GM21526 (cell line): ENCODE data around the gene CPNE6.
A peak's percentile ranks its signal among the peaks of the same experiment; 100 is the strongest.

Experiments used
- ATAC-seq: cut with Tn5 transposase; IDR thresholded peaks from one replicate; pipeline ENCODE4 v1.9.1; 2021; ENCODE audit warnings: moderate library complexity; ENCODE audit not compliant: unreplicated experiment, low FRiP score

CPNE6 gene

DNA sequence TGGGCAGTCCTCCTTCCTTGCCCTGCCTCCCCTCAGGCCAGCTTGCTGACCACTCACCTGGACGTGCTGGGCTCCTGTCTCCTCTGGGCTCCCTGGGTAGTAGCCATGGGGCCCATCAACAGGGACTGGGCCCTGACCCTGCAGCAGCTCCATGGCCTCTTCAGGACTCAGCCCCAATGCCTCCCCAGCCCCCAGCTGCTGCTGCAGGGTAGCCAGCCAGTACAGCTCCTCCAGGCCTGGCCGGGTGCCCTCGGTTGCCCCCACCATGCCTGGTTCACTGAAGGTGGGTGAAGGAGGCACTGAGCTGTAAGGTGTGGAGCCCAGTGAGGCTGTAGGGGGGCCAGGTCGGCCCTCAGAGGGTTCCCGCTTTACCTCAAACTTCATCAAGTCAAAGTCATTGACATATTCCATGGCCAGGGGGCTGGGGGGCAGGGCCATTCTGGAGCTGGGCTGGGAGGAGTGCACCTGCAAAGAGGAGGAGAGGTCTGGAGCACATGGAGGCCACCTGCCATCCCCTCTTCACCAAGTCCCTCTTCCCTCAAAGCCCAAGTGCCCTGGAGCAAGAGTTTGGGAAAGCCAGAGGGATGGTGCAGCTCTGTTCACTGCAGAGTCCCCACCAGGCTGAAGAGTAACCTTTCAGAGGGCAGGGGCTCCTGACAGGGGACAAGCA is 11.2 kb downstream of the CPNE6 start:
- ATAC-seq: no peak

DNA sequence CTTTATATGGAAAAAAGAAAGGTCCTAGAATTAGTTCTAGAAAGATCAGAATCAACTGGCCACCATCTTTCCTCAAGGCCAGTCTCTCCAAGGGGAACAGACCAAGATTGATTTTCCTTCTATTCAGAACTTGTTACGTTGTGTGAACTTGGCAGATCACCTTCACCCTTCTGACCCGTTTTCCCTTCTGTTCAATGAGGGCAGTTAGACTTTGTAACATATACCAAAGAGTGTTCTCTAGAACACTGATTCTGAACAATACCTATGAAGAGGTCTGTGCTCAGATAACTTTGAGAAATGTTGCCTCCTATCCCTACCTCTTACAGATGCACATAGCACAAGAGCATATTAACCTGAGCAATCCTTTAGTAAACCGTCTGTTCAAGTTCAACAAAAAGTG is 12.1 kb downstream of the CPNE6 start:
- no peak for ATAC-seq

DNA sequence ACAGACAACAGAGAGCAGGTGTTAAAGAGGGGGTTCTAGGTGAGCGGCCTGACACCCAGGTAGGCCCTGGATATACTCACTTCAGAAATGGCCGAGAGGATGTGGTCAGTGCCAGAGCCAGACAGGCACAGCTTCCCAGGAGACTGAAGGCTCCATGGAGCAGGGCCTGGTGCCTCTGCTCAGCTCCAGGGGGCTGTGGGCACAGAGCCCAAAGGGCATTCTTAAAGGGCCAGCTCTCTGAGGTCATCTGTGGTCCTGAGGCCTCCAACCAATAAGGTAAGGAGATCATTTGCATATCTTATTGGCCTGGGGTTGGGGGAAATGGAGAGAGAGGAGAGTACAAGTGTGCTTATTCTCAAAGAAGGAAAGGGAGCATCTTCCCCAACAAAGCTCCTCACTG is 13.1 kb downstream of the CPNE6 start:
- ATAC-seq: no peak

DNA sequence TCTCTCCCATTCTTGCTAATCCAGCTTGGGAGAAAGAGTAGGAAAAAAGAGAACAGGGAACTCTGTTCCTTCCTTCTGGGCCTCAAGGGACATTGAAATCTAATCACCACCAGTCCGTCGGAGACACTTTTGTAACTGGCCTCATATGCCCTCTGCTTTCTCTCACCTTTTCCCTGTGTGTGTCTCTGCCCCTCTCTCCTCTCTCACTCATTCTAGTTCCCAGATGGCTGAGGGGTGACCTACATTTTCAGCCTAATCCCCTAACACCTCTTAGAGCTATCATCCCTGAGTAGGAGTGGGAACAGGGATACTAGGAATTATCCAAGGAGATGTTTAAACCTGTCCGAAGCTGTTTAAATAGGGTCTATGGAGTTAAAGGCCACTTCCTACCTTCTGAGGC is 13.9 kb downstream of the CPNE6 start:
- ATAC-seq: no peak

DNA sequence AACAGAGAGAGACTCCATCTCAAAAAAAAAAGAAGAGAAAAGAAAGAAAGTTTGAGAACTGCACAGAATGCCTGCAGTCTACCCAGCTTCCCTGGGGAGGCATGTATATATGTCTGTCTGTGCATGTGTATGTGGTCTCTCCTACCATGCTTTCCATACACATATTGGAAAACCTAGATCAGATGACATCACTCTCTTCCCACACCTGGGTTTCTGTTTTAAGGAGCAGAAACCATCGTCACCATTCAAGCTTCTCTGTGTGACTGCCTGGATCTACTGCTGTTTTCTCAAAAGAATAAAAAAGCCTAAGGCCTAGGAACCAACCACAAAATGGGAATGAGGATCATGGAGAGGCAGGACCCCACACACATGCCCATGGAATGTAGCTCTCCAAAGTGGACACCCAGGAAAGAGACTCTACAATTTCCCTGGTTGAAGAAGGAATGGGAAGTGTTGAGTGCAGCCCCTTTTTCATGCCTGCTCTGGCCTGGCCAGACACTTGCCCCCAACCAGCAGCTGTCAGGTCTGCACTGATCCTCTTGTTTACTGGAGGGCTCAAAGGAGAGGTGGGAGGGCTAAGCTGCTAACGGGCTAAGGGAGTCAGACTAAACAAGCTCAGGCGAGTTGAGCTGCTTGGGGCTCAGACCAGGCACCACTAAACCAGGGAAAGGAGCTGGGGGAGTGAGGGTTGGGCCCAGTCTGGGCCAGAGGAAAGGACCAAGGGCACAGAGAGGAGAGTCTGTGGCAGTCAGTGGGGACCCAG is 15.0 kb downstream of the CPNE6 start:
- ATAC-seq: no peak

DNA sequence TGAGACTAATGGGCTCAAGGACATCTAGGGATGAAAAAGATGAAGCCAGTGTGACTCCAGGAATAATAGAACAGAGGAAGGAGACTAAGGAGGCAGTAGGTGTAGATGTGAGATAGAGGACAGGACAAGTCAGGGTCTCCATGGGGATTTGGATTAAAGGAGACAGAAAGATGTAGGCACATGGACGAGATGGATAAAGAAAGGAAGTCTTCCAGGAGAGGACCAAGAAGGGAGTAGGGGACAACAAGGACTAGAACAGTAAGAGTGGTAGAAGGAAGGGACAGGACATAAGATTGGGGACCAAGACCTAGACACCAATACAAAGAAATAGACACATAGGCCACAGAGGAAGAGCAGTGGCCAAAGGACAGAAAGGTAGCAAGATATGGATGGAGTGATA is 15.6 kb downstream of the CPNE6 start:
- no peak for ATAC-seq

DNA sequence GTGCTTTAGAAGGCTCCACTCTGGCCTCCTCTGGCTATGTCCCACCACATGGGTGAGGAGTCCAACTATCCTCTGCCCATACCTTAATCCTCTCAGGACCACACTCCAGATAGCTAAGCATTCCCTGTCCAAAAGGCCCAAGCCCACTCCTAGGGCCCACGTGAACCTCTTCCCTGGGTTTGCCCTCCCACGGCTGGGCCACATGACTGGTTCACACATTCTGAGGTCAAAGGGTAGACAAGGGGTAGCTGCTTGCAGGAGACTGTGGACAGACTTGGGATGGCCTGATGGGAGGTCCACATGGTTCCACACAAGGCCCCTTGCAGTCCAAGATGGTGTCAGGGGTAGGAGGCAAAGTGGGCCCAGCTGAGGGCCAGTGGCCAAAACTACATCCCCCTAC is 16.7 kb downstream of the CPNE6 start:
- no peak for ATAC-seq

GRCh38 chr14:24089890-24090289 is 18.5 kb downstream of the CPNE6 start:
- no peak for ATAC-seq

DNA sequence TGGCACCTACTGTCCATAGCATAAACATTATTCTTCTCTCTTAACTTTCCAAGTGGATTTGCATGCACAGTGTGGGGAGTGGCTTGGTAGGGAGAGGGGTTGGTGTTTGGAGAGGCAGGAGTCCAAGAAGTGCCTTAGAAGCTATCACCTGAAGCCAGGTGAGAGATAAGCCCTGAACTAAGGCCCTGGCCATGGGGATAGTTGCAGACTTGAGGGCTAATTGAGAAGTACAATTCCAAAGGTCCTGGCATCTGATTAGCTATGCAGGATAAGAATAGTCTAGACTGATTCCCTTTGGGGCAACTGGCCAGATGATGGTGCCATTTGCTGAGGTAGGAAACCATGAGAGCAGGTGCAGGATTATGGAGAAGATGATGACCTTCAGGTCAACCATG is 20.7 kb downstream of the CPNE6 start:
- ATAC-seq: no peak

GRCh38 chr14:24092505-24093206 is 21.3 kb downstream of the CPNE6 start:
- no peak for ATAC-seq

DNA sequence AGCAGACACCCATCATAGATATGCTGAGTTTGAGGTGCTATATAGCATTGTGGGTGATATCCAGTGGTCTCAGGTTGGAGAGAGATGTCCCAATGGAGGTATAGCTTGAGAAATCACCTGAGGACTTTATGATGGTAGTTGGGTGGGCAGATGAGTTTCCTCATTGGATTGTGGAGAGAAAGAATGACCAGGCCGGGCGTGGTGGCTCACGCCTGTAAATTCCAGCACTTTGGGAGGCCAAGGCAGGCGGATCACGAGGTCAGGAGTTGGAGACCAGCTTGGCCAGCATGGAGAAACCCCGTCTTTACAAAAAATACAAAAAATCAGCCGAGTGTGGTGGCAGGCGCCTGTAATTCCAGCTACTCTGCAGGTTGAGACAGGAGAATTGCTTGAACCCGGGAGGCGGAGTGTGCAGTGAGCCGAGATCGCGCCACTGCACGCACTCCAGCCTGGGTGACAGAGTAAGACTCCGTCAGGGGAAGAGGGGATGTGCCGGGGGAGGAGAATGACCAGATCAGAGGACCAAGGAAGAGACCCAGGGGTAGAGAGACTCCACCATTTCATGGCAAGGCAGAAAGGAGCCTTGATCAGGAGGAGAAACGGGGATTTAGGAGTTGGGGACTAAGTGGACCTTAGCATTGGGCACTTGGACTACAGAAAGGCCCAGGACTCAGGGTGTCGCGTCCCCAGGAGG is 22.0 kb downstream of the CPNE6 start:
- ATAC-seq: no peak

- peak; percentile 44 for ATAC-seq
Measured at GRCh38 chr14:24093901-24094840, 22.8 kb downstream of the CPNE6 start, which contains the start of gene PCK2. Gene PCK2 (plus strand): TSS chr14:24094311. CDS start chr14:24094406, 95 bp downstream.

DNA sequence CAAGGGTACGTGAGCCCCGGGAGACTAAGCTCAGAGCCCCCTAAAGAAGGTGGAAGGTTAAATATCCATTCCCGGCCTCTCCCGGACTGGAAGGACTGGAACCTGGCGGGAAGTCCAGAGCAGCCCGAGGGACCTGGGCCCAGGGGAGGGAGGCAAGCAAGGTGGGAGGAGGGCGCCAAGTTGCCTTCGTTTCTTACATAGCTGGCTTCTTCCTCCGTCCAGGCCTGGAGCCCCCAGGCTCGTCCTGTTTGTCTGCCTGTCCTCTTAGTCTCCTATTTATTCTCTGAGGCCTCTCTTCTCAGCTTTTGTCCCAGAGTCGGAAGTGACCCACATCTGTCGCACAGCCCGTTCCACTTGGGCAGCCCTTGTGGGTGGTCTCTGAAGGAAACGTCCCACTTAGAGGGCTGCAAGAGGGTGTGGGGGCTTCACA is 23.5 kb downstream of the CPNE6 start:
- no peak for ATAC-seq

DNA sequence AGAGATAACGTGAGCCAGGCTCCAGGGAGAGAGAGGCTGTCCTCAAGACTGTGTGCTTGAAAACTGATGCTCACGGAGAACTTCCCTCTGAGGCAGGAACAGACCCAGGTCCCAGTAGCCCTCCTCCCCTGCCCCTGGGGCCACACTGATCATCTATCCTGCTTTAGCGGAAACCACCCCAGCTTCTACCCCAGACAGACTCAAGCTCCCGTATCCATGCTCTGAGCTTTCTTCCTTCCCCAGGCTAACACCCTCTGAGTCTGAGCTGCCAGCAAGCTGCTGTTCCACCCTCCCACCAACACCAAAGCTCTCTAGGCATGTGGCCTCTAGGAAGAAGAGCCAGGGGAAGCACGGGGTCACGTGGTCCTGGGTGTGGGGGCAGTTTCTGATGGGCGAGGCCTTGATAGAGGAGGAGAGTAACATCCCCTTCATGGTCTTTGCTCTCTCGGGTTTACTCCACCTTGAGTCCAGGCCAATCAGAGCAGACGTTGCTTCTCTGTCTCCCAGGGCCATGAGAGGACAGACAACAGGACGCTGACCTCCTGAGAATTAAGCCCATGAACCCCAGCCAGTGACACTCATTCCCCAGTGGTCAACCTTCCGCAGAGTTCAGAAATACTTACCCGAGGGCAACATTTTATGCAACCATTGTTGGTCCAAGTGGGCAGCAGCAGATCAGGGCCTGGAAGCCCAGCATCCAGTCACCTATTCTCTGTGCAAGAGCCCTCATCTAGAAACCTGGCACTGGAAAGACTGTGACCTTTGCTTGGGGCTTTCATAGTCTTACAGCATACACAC is 24.1 kb downstream of the CPNE6 start:
- peak; percentile 45 for ATAC-seq

DNA sequence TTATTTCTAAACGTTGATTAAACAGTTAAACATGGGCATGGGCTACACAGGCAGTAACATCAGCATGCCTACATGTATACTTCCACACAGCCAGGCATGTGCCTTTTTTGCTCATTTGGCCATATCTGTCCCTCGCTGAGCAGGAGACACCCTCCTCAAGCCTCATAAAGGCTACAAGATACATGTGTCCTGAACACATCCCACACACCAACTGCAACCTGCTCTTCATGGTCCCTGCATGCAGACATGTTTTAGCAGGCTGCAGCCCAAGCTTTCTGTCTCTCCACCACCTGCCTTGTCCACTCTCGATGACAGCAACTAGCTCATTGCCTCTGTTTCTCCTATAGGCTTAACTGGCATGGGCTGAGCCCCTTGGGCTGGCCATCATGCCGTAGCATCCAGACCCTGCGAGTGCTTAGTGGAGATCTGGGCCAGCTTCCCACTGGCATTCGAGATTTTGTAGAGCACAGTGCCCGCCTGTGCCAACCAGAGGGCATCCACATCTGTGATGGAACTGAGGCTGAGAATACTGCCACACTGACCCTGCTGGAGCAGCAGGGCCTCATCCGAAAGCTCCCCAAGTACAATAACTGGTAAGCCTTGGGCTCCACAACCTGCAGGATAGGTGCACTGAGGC is 25.3 kb downstream of the CPNE6 start:
- ATAC-seq: no peak

DNA sequence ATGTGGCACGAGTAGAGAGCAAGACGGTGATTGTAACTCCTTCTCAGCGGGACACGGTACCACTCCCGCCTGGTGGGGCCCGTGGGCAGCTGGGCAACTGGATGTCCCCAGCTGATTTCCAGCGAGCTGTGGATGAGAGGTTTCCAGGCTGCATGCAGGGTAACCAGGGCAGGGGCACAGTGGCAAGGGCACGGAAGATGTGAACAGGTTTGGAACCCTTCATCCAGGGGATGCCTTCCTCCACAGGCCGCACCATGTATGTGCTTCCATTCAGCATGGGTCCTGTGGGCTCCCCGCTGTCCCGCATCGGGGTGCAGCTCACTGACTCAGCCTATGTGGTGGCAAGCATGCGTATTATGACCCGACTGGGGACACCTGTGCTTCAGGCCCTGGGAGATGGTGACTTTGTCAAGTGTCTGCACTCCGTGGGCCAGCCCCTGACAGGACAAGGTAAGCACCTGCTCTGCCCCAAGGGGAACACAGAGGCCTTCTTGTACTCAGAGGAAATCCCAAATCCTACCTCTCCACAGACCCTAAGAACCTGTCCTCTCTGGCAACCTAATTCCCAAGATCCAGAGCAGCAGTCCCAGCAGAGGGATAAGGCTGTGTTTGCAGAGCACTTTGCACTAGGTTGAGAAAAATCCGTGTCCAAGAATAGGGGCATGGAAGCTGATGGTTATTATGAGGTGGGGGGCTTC is 27.0 kb downstream of the CPNE6 start:
- no peak for ATAC-seq

- no peak for ATAC-seq
Measured at GRCh38 chr14:24098927-24099813, 27.8 kb downstream of the CPNE6 start.
